HG02763 (cell line): ENCODE data around the gene SLC22A2.
"Not testable (repeated sequence)": the region's sequence is repeated elsewhere in the genome, so short reads cannot be mapped to it uniquely, and the experiment has no call there.

Experiments
- ATAC-seq: cut with Tn5 transposase; IDR thresholded peaks from one replicate; pipeline ENCODE4 v1.9.1; 2021; ENCODE audit warnings: mild to moderate bottlenecking, moderate library complexity; ENCODE audit not compliant: unreplicated experiment

The SLC22A2 gene

DNA sequence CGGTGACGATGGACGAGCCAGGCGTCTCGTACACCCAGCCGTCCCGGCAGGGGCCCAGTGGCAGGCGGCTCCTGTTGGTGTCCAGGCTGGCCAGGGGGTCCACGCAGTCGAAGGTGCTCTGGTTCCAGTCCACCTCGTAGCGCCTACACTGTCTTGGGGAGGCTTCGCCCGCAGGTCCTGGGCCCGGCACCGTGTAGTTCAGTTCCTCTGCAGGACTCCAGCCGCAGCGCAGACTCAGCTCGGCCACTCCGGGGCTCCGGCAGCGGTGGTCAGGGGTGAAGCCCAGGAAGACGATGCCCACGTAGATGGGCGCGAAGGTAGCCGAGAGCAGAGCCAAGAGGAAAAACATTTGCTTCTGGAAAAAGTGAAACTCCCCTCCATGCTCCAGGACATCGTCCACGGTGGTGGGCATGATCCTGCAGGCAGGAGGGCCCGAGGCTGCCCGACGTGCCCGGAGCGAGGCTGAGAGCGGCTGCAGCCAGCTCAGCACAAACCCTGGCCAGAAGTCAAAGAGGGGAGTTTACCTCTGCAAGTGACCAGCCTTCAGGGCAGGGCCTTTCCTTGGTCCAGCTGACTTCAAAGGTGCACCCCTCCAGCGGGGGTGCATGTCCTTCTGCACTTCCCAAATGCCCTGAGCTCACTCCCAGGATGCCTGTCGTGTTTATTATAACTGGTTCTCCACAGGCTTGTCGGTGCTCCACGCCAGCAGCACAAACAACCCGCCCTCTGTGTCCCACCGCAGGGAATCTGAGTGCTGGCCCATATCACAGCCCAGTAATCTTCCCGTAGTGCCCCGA is at the start of gene SLC22A2:
Gene SLC22A2, minus strand, starts transcription at position 476 of the 797 bp plus-strand sequence. Its CDS starts 64 bp downstream, at position 412.
- no peak for ATAC-seq

DNA sequence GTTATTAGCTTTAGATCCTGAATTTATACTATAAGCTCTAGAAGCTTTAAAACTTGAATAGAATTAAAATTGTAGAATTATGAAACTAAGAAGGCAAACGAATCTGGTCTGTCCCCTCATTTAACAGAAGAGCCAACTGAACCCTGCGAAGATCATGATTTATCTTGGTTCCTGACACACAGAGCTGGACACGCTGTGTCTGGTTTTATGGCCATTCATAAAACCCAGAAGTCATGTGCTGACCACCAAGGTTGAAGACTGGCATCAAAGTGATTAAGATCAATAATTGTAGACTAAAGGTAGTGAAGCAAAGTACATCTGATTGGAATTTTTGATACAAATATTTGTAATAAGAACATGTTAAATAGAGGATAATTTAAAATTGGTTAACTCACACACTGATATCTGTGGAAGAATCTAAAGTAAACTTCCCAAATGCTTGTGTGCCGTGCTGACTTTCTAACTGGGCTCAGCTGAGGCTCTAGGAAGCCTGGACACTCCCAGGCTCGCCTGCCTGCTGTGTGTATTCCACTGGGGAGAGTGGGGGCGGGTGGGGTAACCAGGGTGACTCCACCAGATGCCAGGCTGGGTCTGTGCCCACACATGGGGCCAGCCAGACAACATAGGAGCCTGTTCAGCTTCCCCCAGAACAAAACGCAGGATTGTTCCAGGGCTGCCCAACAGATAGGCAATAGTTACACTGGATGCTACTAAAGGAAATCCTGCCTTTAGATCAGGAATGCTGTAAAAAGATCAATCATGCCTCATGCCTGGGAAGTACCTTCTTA is 47.5 kb upstream of the SLC22A2 start:
- no peak for ATAC-seq

DNA sequence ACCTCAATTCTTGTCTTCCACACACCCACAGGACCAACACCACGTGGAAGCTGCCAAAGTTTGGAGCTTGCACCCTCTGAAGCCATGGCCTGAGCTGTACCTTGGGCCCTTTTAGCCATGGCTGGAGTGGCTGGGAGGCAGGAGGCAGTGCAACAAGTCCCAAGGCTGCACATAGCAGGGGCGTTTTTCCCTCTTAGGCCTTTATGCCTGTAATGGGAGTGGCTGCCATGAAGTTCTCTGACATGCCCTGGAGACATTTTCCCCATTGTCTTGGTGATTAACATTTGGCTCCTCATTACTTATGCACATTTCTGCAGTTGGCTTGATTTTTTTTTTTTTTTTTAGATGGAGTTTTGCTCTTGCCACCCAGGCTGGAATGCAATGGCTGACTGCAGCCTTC is 45.2 kb upstream of the SLC22A2 start:
- ATAC-seq, result no peak

- ATAC-seq, result not testable (repeated sequence)
These were observed 43.9 kb upstream of the SLC22A2 start for GRCh38 chr6:160302431-160303082.

DNA sequence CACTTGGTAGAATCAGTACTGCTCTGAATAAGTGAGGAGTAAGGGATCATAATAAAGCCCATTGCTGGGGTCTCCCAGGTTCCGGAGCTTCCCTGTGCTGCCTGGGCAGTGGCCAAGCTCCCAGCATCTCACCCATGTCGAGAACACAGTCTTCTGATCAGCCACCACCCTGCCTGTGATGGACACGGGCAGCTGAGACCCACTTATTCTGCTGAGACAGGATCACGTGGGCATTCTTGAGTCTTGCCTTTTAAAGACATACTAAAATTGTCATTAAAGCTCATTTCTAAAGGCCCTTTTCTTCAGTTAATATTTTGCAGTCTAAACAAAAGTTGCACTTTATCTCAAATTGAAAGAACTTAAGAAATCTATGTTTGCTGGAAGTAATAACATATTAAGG is 42.7 kb upstream of the SLC22A2 start:
- no peak for ATAC-seq

DNA sequence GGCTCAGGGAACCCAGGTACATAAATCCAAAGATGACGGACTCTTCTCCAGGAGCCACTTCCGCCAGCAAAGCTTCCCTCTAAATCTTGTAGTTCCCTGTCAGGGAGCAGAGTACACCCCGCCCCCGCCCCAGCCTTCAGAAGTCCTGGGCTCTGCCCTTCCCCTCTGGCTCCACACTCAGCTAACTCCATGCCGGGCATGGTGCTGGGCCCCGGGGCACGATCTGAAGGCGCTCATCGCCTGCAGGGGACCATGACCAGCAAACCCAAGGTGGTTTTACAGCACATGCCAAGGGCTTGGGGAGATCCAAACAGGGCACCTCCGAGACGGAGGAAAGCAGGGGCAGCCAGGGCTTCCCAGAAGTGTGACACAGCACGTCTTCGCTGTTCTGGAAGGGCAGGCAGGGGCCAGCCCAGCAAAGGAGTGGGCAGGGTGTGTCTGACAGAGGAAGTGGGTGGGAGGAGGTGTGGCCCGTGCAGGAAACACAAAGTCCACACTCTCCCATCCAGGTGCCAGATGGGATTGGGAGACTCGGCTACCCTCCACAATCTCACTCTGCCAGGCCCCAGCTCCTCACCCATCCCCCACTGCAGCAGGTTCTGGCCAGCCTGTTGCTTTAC is 41.6 kb upstream of the SLC22A2 start:
- ATAC-seq, result no peak

- no peak for ATAC-seq
These were observed 40.9 kb upstream of the SLC22A2 start for GRCh38 chr6:160299559-160299958.

DNA sequence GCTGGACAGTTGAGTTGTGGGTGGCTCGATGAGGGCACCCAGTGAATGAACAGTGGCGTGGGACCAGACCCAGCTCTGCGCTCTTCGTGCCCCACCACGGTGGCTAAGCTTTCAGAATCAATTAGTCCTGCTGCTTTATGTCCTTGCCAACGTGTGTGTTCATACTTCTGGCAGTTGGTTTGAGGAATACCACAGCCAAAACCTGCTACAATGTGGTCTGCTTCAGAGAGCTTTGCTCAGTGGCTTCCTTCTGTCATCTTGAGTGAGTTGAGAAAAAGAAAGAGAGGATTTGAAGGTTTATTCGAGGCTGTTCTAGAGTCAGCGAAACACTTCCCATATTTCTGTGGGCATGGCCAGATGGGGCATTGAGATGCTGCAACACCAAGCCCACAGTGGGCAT is 39.5 kb upstream of the SLC22A2 start:
- ATAC-seq, result no peak

GRCh38 chr6:160297310-160297709 is 38.7 kb upstream of the SLC22A2 start:
- no peak for ATAC-seq

GRCh38 chr6:160293844-160294243 is 35.2 kb upstream of the SLC22A2 start:
- ATAC-seq, result no peak

DNA sequence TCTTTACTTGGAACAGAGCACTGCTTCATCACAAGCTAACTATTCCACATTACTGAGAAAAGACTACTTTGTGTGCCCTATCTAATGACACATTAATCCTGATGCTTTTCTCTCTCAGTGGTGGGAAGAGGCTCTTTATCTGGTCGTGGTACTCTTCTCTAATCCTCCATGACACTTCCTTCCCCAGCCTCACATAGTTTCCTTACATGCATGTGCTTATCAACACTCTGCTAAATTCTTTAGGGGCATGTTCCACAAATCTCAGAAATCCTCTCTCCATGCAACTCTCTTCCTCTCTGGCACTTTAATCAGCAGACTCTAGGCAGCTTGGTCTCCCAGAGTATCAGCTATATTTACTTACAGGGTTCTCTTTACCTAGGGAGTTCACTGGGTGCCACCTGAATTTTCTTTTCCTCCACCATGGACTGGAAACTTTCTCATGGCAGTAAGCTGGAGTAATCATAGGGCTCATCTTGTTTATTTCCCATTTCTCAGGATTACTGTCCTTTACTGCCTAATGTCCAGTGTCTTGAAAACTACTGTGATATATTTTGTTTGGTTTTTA is 27.0 kb upstream of the SLC22A2 start:
- no peak for ATAC-seq

DNA sequence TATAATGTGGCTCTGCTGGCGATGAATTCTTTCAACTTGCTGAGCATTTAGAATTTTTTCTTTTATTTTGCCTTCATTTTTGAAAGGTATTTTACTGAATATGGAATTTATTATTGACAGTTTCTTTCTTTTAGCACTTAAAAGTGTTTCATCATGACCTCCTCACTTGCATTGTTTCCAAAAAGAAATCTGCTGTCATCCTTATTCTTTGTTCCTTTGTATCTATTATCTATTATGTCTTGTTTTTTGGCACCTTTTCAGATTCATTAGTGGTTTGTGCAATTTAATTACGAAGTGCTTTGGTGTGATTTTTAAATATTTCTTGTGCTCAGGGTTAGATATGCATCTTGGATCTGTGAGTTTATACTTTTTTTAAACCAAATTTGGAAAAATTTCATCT is 26.0 kb upstream of the SLC22A2 start:
- no peak for ATAC-seq

GRCh38 chr6:160282444-160282843 is 23.8 kb upstream of the SLC22A2 start:
- ATAC-seq, result no peak

DNA sequence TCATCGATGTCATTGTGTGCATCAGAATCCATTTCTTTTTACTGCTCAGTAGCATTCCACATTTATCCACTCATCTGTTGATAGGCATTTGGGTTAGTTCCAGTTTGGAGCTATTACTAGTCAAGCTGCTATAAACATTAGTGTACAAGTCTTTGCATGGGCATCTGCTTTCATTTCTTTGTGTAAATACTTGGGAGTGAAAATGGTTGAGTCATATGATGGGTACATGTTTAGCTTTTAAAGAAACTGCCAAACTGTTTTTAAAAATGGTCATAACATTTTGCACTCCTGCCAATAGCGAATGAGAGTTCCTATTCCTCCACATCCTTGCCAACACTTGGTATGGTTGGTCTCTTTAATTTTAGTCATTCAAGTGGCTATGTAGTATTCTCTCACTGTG is 21.2 kb upstream of the SLC22A2 start:
- ATAC-seq, result no peak

DNA sequence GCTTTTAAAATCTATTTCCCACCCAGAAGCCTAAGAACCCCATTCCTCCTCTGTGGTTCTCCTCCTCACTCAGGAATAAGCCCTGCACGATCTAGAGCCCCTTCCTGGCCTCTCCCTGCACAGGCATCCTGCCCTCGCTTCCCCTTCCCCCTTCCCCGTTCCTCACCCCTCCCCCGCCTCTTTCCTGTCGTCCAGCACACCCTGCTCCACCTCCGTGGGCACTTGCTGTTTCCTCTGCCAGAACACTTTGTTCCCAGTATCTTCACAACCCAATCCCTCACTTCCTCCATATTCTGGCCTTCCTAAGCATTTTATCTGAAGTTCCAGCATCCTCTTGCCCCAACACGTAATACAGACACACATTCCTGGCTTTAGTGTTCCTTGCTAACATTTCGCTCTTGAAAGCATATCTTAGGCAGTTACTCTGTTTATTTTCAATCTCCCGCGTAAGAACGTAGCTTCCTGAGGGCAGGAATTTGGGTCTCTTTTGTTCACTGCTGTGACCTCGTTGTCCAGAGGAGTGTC is 20.2 kb upstream of the SLC22A2 start:
- no peak for ATAC-seq

DNA sequence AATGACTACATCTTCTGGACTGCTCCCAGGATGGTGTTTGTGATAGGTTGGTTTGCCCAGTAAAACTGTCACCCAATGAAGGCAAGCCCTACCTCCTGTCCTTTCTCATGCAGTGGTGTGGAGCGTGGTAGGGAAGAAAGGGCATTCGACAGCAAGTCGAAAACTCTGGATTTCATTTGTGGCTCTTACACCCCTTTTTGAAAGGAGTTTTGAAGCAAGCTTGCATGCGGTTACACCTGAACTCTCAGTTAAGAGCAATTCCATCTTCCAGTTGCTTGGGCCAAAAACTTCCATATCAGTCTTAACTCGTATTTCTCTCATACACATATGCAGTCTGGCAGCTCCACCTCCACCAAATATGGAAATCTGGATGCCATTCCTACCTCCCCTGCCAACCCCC is 19.7 kb upstream of the SLC22A2 start:
- ATAC-seq, result no peak

- ATAC-seq, result no peak
These were observed 18.9 kb upstream of the SLC22A2 start for GRCh38 chr6:160277546-160277945.

GRCh38 chr6:160277144-160277543 is 18.5 kb upstream of the SLC22A2 start:
- ATAC-seq, result no peak

DNA sequence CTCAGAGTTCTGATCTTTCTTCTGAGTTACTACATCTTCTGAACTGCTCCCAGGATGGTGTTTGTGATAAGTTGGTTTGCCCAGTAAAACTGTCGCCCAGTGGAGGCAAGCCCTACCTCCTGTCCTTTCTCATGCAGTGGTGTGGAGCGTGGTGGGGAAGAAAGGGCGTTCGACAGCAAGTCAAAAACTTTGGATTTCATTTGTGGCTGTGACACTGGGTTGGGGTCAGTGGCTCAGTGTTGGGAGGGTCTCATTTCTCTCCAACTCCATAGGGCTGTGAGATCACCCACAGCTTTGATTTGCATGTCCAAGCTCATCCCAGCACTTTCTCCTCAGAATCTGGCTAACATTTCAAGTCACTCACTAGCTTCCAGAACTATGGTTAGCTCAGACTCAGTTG is 17.5 kb upstream of the SLC22A2 start:
- no peak for ATAC-seq

GRCh38 chr6:160275511-160276003 is 16.9 kb upstream of the SLC22A2 start:
- ATAC-seq, result no peak
